GM12878 (cell line): ENCODE results near the gene TTLL10. TPM values are rescaled to one million over a fixed set of nuclear protein-coding genes. Genes with fewer than 3 reads are reported as not detected.

ENCODE experiments used
- ATAC-seq: fragments of 200-7000 bp; cut with Tn5 transposase; 3 replicates; pipeline ENCODE4 v1.9.1; 2020; ENCODE audit warnings: mild to moderate bottlenecking, moderate library complexity
- BruUV-seq: library from RNA; stranded (reverse); fragments of 400-500 nt; replicated peaks from 2 replicates; lab custom pipeline; 2021; lab: Mats Ljungman, UMichigan
- CTCF ChIA-PET: fragments of 300-600 bp; sonication (Branson Sonifier 250); formaldehyde crosslinking; extraction: SDS; loops from one replicate; lab custom pipeline; 2021; ENCODE audit warnings: inconsistent platforms; lab: Yijun Ruan, JAX
- POLR2A ChIA-PET: fragments of 350-600 bp; formaldehyde crosslinking; extraction: SDS; loops from one replicate; lab custom pipeline; 2021; ENCODE audit warnings: inconsistent platforms; lab: Charles Lee
- RAD21 ChIA-PET: fragments of 300-600 bp; sonication (Branson Sonifier 250); formaldehyde crosslinking; loops from one replicate; lab custom pipeline; 2023; ENCODE audit warnings: antibody characterized with exemption; ENCODE audit not compliant: unreplicated experiment; lab: Charles Lee
- SMC1A ChIA-PET: fragments of 300-600 bp; sonication (Branson Sonifier 250); formaldehyde crosslinking; loops from one replicate; lab custom pipeline; 2023; ENCODE audit not compliant: unreplicated experiment, uncharacterized antibody; lab: Charles Lee
- DNase-seq: peaks from one replicate; pipeline ENCODE4 v3.0.0-alpha.2; 2011; ENCODE audit warnings: low read depth, low spot score
- FAIRE-seq: peaks from 3 replicates; lab custom pipeline; 2011; peaks lifted over from hg19 to GRCh38; lab: Jason Lieb, UNC
- H2AFZ ChIP-seq: 2 replicates; pipeline ENCODE4 v1.6.0; 2011; ENCODE audit warnings: low read depth, low read length, control low read depth; ENCODE audit not compliant: control insufficient read depth
- H3K27ac ChIP-seq: 2 replicates; pipeline ENCODE4 v1.5.1; 2011; ENCODE audit warnings: control low read depth; ENCODE audit not compliant: control insufficient read depth, insufficient read depth
- H3K27me3 ChIP-seq, 2 experiments: replicated peaks in 1 of 2; 2 replicates each; pipeline versions ENCODE4 v1.6.0 to v1.6.1; 2011; ENCODE audit warnings: low read length in 1 of 2; ENCODE audit not compliant: control insufficient read depth in 2 of 2, insufficient read depth in 2 of 2
- H3K36me3 ChIP-seq, 2 experiments: 2 replicates each; pipeline ENCODE4 v1.5.1; 2011; ENCODE audit warnings: low read length in 1 of 2; ENCODE audit not compliant: control insufficient read depth in 2 of 2, insufficient read depth in 2 of 2
- H3K4me1 ChIP-seq: 2 replicates; pipeline ENCODE4 v1.6.1; 2011; ENCODE audit warnings: mild to moderate bottlenecking, low read length, moderate library complexity, mixed read lengths; ENCODE audit not compliant: control insufficient read depth, insufficient read depth
- H3K4me2 ChIP-seq: 2 replicates; pipeline ENCODE4 v1.6.0; 2011; ENCODE audit warnings: control low read depth; ENCODE audit not compliant: control insufficient read depth, insufficient read depth
- H3K4me3 ChIP-seq: fragments of 200-600 bp; sonication (generic); 2 replicates; pipeline ENCODE4 v1.5.1; 2016
- H3K79me2 ChIP-seq: 2 replicates; pipeline ENCODE4 v1.6.0; 2011; ENCODE audit warnings: low read length; ENCODE audit not compliant: control insufficient read depth, insufficient read depth
- H3K9ac ChIP-seq: 2 replicates; pipeline ENCODE4 v1.8.0; 2011; ENCODE audit warnings: low read length, control low read depth, mixed read lengths; ENCODE audit not compliant: control insufficient read depth, insufficient read depth
- H3K9me3 ChIP-seq: replicated peaks from 3 replicates; pipeline ENCODE4 v1.5.1; 2011; ENCODE audit warnings: mild to moderate bottlenecking, low read length; ENCODE audit not compliant: control insufficient read depth, insufficient read depth
- H4K20me1 ChIP-seq: 2 replicates; pipeline ENCODE4 v1.6.0; 2011; ENCODE audit not compliant: control insufficient read depth, insufficient read depth
- BACH1 ChIP-seq: fragments of 450-650 bp; IDR thresholded peaks from 2 replicates; pipeline ENCODE4 v1.6.1; 2017; ENCODE audit warnings: mild to moderate bottlenecking, borderline replicate concordance
- CBX3 ChIP-seq: fragments of 200-600 bp; sonication (generic); IDR thresholded peaks from 2 replicates; pipeline ENCODE4 v1.6.1; 2016; ENCODE audit warnings: low read depth, borderline replicate concordance
- CHD2 ChIP-seq: IDR thresholded peaks from 2 replicates; pipeline ENCODE4 v1.6.1; 2011; ENCODE audit warnings: low read depth, low read length, improper control_type of control experiment, borderline replicate concordance
- CTCF ChIP-seq, 3 experiments: IDR thresholded peaks in 2 of 3; conservative IDR thresholded peaks in 1 of 3; 2 replicates each; pipeline ENCODE4 v1.5.1; 2011; ENCODE audit warnings: low read depth in 3 of 3, low read length in 3 of 3, mild to moderate bottlenecking in 3 of 3, control low read depth in 2 of 3, moderate library complexity in 2 of 3, inconsistent platforms in 1 of 3, mixed read lengths in 1 of 3; ENCODE audit not compliant: control insufficient read depth in 2 of 3, insufficient read depth in 1 of 3; ENCODE audit errors: extremely low read depth in 1 of 3
- E2F4 ChIP-seq: IDR thresholded peaks from 2 replicates; pipeline ENCODE4 v1.6.1; 2012; ENCODE audit warnings: low read depth, low read length, improper control_type of control experiment
- GATAD2B ChIP-seq: fragments of 450-650 bp; conservative IDR thresholded peaks from 2 replicates; pipeline ENCODE4 v1.6.1; 2017; ENCODE audit warnings: low read depth, mild to moderate bottlenecking, moderate library complexity
- HDAC6 ChIP-seq: fragments of 200-600 bp; sonication (generic); IDR thresholded peaks from one replicate; pipeline ENCODE4 v1.8.0; 2017; ENCODE audit warnings: antibody characterized with exemption; ENCODE audit not compliant: unreplicated experiment
- IKZF1 ChIP-seq: fragments of 450-650 bp; conservative IDR thresholded peaks from 2 replicates; pipeline ENCODE4 v1.6.1; 2017; ENCODE audit warnings: antibody characterized with exemption, mild to moderate bottlenecking
- KLF5 ChIP-seq: fragments of 450-650 bp; IDR thresholded peaks from 2 replicates; pipeline ENCODE4 v1.6.1; 2014; ENCODE audit warnings: mild to moderate bottlenecking; ENCODE audit not compliant: partially characterized antibody
- NKRF ChIP-seq: fragments of 450-650 bp; conservative IDR thresholded peaks from 2 replicates; pipeline ENCODE4 v1.6.1; 2017; ENCODE audit warnings: mild to moderate bottlenecking, moderate library complexity
- RFX5 ChIP-seq: IDR thresholded peaks from 2 replicates; pipeline ENCODE4 v1.6.1; 2011; ENCODE audit warnings: low read depth, low read length, improper control_type of control experiment
- SREBF2 ChIP-seq: IDR thresholded peaks from 2 replicates; pipeline ENCODE4 v1.6.1; 2012; ENCODE audit warnings: mild to moderate bottlenecking, low read length
- SUZ12 ChIP-seq: fragments of 200-600 bp; sonication (generic); IDR thresholded peaks from one replicate; pipeline ENCODE4 v1.6.1; 2018; ENCODE audit warnings: antibody characterized with exemption, mild to moderate bottlenecking; ENCODE audit not compliant: unreplicated experiment
- ZNF274 ChIP-seq: IDR thresholded peaks from one replicate; pipeline ENCODE4 v1.8.0; 2011; ENCODE audit not compliant: insufficient read length, insufficient read depth
- WGBS: methylation state at CpG from one replicate; pipeline ENCODE4 v1.1.6; 2016; ENCODE audit warnings: low lambda C conversion rate; ENCODE audit not compliant: insufficient replicate concordance, insufficient coverage; ENCODE audit errors: missing lambda C conversion rate; 5-methylcytosine and 5-hydroxymethylcytosine counted together
- in situ Hi-C: fragments of 300-500 bp; cut with MboI; formaldehyde crosslinking; loops from 9 replicates; pipeline ENCODE4 v1.14.3; 2018; ENCODE audit warnings: mixed read lengths
- intact Hi-C: fragments of 100-400 bp; cut with micrococcal nuclease; formaldehyde crosslinking; loops from one replicate; pipeline ENCODE4 v1.14.2; 2022; ENCODE audit not compliant: unreplicated experiment
- polyA plus RNA-seq, 11 experiments: library from polyadenylated mRNA; depleted of rRNA in 4 of 11; unstranded in 6 of 11; stranded (reverse) in 5 of 11; fragments of >200 nt; fragmentation: Nextera tagmentation in 4 of 11; fragmentation: Illumina TruSeq in 1 of 11; extraction: Ambion mirVana in 4 of 11; extraction: Trizol in 1 of 11; gene quantifications; 1 replicate in 1 of 11; 2 replicates in 10 of 11; pipeline versions ENCODE4 v1.2.1 to v1.2.3, GENCODE V29; 2011 to 2016; ENCODE audit warnings: inconsistent platforms in 2 of 11, missing spikeins in 2 of 11, low read depth in 1 of 11
- total RNA-seq, 4 experiments: library from RNA; depleted of rRNA in 3 of 4; stranded (reverse); fragments of >200 nt in 3 of 4; fragmentation: Illumina TruSeq in 1 of 4; extraction: Trizol in 1 of 4; gene quantifications; 2 replicates each; pipeline versions ENCODE4 v1.2.1 to v1.2.3, GENCODE V29; 2013 to 2021
- TF ChIP-seq, protein P1 (sequence below): fragments of 450-650 bp; formaldehyde crosslinking; IDR thresholded peaks from 2 replicates; pipeline ENCODE4 v1.5.0; 2022; ENCODE audit warnings: mild to moderate bottlenecking, missing genetic modification characterization

The TTLL10 gene
- total and polyA plus RNA-seq, 10 of the 15 experiments (the other 5 are each of a cell fraction or from before 2014, with no cell fraction given), result not detected

GRCh38 chr1:1245817-1246576 lies 72.3 kb downstream of the TTLL10 start:
- POLR2A ChIA-PET, result no interaction called here
- FAIRE-seq (no peak), DNase-seq (no peak), ATAC-seq (no peak)
- Histone ChIP-seq H3K4me2 (no peak overlapping the region), H4K20me1 (no peaks in the 10 kb centered on the region), H3K79me2 (no peaks in the 10 kb centered on the region), H3K36me3 (no peaks in the 10 kb centered on the region), H3K27me3 (peaks cover 1 to 5% of the 10 kb centered on the region in 2 experiments; a peak in 3 of 4 replicates), H2AFZ (no peak overlapping the region), H3K27ac (no peak overlapping the region), H3K9me3 (no peaks in the 10 kb centered on the region), H3K4me3 (no peak overlapping the region), H3K4me1 (peaks cover 7% of the 10 kb centered on the region), H3K9ac (no peak overlapping the region)
- CTCF ChIA-PET, result no interaction called here
- intact Hi-C loops (no loop called here), in situ Hi-C loops (no loop called here)
- no TSS peak for BruUV-seq
- 26% methylated on average over 23 of the region's 45 CpGs for WGBS
- RAD21 ChIA-PET, result no interaction called here
- SMC1A ChIA-PET, result no interaction called here
- TF ChIP-seq GATAD2B (no peak), SUZ12 (no peak), HDAC6 (no peak), KLF5 (no peak), CHD2 (no peak), BACH1 (no peak), RFX5 (no peak), SREBF2 (no peak), NKRF (no peak), IKZF1 (no peak), E2F4 (no peak), CTCF (IDR thresholded peaks at IDR 0.05 in 2 of 3, conservative IDR thresholded peaks at IDR 0.05 in 1 of 3; ENCODE audit: control insufficient read depth in 2 of 3, extremely low read depth in 1 of 3, insufficient read depth in 1 of 3, low read depth in 3 of 3, low read length in 3 of 3) (no peak), ZNF274 (no peak), CBX3 (no peak)
- TF ChIP-seq, protein P1, sequence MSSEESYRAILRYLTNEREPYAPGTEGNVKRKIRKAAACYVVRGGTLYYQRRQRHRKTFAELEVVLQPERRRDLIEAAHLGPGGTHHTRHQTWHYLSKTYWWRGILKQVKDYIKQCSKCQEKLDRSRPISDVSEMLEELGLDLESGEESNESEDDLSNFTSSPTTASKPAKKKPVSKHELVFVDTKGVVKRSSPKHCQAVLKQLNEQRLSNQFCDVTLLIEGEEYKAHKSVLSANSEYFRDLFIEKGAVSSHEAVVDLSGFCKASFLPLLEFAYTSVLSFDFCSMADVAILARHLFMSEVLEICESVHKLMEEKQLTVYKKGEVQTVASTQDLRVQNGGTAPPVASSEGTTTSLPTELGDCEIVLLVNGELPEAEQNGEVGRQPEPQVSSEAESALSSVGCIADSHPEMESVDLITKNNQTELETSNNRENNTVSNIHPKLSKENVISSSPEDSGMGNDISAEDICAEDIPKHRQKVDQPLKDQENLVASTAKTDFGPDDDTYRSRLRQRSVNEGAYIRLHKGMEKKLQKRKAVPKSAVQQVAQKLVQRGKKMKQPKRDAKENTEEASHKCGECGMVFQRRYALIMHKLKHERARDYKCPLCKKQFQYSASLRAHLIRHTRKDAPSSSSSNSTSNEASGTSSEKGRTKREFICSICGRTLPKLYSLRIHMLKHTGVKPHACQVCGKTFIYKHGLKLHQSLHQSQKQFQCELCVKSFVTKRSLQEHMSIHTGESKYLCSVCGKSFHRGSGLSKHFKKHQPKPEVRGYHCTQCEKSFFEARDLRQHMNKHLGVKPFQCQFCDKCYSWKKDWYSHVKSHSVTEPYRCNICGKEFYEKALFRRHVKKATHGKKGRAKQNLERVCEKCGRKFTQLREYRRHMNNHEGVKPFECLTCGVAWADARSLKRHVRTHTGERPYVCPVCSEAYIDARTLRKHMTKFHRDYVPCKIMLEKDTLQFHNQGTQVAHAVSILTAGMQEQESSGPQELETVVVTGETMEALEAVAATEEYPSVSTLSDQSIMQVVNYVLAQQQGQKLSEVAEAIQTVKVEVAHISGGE (CRISPR knock-in tag), result no peak
